Measurements from ENCODE around the gene ZRANB1.

DNA sequence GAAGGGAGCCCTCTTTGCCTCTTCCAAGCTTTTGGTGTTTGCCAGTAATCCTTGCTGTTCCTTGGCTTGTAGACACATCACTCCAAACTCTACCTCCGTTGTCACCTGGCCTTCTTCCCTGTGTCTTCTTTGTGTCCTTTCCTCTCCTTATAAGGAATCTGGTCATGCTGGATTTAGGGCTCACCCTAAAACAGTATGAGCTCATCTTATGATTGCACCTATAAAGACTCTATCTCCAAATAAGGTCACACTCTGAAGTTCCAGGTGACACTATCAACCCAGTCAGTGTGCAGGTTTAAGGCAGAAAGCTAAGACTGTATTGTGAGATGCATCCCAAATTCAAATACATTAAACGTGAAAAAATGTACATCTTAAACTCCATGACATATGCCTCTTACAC lies 49.0 kb upstream of the ZRANB1 start:
- TF ChIP-seq, protein P1, sequence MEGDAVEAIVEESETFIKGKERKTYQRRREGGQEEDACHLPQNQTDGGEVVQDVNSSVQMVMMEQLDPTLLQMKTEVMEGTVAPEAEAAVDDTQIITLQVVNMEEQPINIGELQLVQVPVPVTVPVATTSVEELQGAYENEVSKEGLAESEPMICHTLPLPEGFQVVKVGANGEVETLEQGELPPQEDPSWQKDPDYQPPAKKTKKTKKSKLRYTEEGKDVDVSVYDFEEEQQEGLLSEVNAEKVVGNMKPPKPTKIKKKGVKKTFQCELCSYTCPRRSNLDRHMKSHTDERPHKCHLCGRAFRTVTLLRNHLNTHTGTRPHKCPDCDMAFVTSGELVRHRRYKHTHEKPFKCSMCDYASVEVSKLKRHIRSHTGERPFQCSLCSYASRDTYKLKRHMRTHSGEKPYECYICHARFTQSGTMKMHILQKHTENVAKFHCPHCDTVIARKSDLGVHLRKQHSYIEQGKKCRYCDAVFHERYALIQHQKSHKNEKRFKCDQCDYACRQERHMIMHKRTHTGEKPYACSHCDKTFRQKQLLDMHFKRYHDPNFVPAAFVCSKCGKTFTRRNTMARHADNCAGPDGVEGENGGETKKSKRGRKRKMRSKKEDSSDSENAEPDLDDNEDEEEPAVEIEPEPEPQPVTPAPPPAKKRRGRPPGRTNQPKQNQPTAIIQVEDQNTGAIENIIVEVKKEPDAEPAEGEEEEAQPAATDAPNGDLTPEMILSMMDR (conservative IDR thresholded peaks at IDR 0.05 in 1 of 2, IDR thresholded peaks at IDR 0.05 in 1 of 2; ENCODE audit: low read depth in 1 of 2, low read length in 2 of 2), result no peak
- no peak for TF ChIP-seq EZH2 (IDR thresholded peaks at IDR 0.05; ENCODE audit: low read length, missing control alignments)

All from fibroblast of lung (primary cell).